Measurements from ENCODE around the gene WDR3. TPM values are rescaled to one million over a fixed set of nuclear protein-coding genes. Genes with fewer than 3 reads are reported as not detected.

Gene WDR3
- polyA plus RNA-seq, 1 donor from 2014 or later = 21.1 TPM

DNA sequence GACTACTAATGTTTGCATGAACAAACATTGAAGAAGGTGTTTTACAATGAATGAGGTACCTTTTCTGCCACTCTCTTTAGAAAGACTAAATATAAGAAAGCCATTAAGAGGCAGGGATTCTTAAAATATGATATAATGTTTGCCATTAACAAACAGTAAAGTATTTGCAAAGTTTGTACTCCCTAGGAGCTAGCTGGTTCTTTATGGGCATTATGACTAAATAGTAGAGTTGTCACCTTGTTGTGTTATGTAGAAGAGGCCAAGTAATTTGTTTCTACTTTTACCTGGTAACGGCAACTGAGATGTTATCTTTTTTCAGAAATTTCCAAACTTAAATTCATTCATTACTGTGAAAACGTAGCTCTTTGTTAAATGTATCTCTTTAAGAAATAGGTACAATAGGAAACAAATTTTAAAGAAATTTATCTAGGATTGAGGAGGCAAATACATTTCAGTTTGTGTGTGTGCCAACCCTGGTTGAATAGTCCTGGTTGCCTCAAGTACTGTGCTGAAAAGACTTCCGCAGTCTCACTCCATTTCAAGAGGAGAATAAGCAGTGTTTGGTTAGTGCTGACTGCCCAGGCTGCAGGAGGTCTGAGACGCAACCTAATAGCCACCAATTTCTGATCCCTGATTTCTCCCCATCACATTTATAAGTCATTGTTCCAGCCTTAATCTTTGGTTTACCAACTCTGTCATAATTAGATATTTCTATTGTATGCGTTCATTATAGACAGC is 52.1 kb downstream of the WDR3 start:
- H3K4me3 Mint-ChIP-seq = no peak overlapping the region
- peaks cover 5% of the 10 kb centered on the region for H3K27me3 Mint-ChIP-seq
- peaks cover 2% of the 10 kb centered on the region for H3K36me3 Mint-ChIP-seq
- peaks cover 0 to 6% (median 5%) of the 10 kb centered on the region in 3 donors for H3K4me1 Mint-ChIP-seq
- H3K9me3 Mint-ChIP-seq = no peaks in the 10 kb centered on the region
- H3K27ac Mint-ChIP-seq = no peak overlapping the region

DNA sequence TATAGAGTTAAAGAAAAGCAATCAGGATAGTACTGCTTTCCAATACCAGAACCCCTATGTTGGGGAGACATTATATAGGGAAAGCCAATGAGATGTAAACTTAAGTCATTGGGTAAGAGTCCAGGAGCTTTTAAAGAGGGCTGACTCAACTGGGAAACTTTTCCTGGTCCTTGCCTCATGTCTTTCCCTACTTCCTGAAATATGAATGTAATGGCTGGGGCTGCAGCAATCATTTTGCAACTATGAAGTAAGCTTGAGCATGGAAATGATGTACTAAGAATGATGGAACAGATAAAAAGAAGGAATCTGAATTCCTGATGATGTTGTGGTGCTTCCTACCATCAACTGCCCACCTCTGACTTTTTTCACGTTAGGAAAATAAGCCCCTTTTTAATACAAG is 55.7 kb downstream of the WDR3 start:
- H3K4me3 Mint-ChIP-seq = no peak overlapping the region
- peaks cover 0 to 6% (median 5%) of the 10 kb centered on the region in 3 donors for H3K4me1 Mint-ChIP-seq
- no peaks in the 10 kb centered on the region for H3K9me3 Mint-ChIP-seq
- H3K27me3 Mint-ChIP-seq = peaks cover 5% of the 10 kb centered on the region
- H3K27ac Mint-ChIP-seq = no peak overlapping the region
- peaks cover 2% of the 10 kb centered on the region for H3K36me3 Mint-ChIP-seq

GRCh38 chr1:117985973-117986372 is 56.4 kb downstream of the WDR3 start:
- H3K27ac Mint-ChIP-seq = peak overlapping the region in 1 of 3 donors; percentile 54
- H3K27me3 Mint-ChIP-seq = peaks cover 5% of the 10 kb centered on the region
- peak overlapping the region in 1 of 4 donors; percentile 34 for H3K4me3 Mint-ChIP-seq
- H3K9me3 Mint-ChIP-seq = no peaks in the 10 kb centered on the region
- H3K4me1 Mint-ChIP-seq = peaks cover 0 to 6% (median 5%) of the 10 kb centered on the region in 3 donors
- H3K36me3 Mint-ChIP-seq = peaks cover 2% of the 10 kb centered on the region

DNA sequence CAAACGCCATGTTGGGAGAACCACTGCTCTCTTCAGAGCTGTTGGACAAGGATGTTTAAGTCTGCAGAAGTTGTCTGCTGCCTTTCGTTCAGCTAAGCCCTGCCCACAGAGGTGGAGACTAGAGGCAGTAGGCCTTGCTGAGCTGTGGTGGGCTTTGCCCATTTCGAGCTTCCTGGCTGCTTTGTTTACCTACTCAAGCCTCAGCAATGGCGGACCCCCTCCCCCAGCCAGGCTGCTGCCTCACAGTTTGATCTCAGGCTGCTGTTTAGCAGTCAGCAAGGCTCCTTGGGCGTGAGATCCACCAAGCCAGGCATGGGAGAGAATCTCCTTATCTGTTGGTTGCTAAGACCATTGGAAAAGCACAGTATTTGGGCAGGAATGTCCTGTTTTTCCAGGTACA is 74.8 kb downstream of the WDR3 start:
- H3K4me1 Mint-ChIP-seq = peaks cover 0 to 1% (median 0%) of the 10 kb centered on the region in 3 donors
- no peak overlapping the region for H3K4me3 Mint-ChIP-seq
- no peak overlapping the region for H3K27ac Mint-ChIP-seq
- H3K9me3 Mint-ChIP-seq = peaks cover 3 to 16% (median 4%) of the 10 kb centered on the region in 3 donors
- H3K27me3 Mint-ChIP-seq = peaks cover 12% of the 10 kb centered on the region
- no peaks in the 10 kb centered on the region for H3K36me3 Mint-ChIP-seq

DNA sequence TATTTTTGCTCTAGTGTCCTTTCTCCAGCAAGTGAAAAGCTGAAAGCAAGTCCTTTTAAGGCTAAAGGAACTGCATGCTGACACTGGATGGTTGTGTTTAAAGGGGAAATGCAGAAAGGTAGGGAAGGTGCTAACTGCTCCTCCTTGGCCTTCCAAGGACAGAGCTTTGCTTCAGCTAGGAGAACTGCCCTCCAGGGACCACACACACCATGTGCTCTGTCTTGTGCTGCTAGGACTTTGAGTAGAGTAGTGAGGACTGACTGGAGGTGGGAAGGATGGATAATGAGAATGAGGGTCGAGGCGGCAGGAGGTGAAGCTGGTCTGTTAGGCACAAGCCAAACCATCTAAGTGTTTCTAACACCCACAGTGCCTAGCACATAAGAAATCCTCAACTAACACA is 77.9 kb downstream of the WDR3 start:
- H3K4me3 Mint-ChIP-seq = no peak overlapping the region
- no peak overlapping the region for H3K27ac Mint-ChIP-seq
- H3K9me3 Mint-ChIP-seq = peaks cover 0 to 8% (median 0%) of the 10 kb centered on the region in 3 donors
- H3K27me3 Mint-ChIP-seq = peaks cover 11% of the 10 kb centered on the region
- peaks cover 0 to 1% (median 0%) of the 10 kb centered on the region in 3 donors for H3K4me1 Mint-ChIP-seq
- no peaks in the 10 kb centered on the region for H3K36me3 Mint-ChIP-seq

- Mint-ChIP-seq H3K4me3 (no peak overlapping the region), H3K9me3 (peaks cover 0 to 5% (median 0%) of the 10 kb centered on the region in 3 donors), H3K27me3 (peaks cover 11% of the 10 kb centered on the region)
Observed at GRCh38 chr1:118008011-118008410, 78.5 kb downstream of the WDR3 start.

DNA sequence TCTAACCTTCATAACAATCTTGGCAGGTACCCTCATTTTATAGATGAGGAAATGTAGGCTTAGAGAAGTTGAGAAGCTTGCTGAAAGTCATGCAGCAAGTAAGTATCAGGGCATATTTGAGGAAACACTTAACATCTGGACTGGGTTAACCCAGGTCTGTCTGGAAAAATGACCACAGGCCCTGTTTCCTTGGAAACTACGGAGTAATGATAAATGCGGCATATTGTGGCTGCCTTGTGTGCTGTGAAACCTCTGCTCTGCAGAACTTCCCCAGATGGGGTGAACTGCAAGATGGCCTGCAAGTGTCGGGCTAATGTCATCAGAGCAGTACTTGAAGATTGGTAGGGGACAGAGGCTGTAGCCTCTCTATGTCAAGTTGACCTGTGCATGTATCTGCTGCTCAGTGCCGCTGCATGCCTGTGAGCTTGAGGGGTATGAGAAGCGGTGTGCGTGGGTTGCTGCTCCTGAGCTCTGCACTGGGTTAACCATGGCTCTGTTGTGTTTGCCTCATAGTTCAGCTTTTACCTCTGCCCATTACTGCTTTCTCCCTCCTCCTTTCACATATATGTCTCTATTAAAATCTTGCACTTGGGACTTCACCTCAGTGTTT is 83.1 kb downstream of the WDR3 start:
- no peak overlapping the region for H3K4me3 Mint-ChIP-seq
- no peaks in the 10 kb centered on the region for H3K4me1 Mint-ChIP-seq
- no peak overlapping the region for H3K27ac Mint-ChIP-seq
- H3K9me3 Mint-ChIP-seq = no peaks in the 10 kb centered on the region
- no peaks in the 10 kb centered on the region for H3K36me3 Mint-ChIP-seq
- H3K27me3 Mint-ChIP-seq = peaks cover 11% of the 10 kb centered on the region

More at GRCh38 chr1:118008011-118008410, 78.5 kb downstream of the WDR3 start:
- Mint-ChIP-seq H3K4me1 (peaks cover 0 to 1% (median 0%) of the 10 kb centered on the region in 3 donors), H3K36me3 (no peaks in the 10 kb centered on the region), H3K27ac (no peak overlapping the region)

DNA sequence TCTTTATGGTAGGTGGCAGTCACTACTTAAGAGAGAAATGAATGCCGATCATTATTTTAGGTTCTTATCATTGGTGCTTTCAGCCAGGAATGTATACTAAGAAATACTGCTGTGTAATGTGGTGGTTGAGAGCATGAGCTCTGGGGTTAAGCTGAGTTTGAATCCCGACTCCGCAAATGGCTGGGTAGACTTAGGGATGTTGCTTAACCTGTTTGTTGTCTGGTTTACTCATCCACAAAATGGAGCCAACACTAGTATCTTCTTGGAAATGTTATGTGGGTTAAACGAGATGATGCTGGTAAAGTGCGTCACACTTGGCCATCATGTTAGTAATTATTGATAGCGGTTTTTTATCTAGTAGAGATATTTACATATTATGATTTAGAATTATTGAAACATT is 83.8 kb downstream of the WDR3 start:
- Mint-ChIP-seq H3K27ac (no peak overlapping the region), H3K36me3 (no peaks in the 10 kb centered on the region), H3K4me1 (no peaks in the 10 kb centered on the region), H3K9me3 (no peaks in the 10 kb centered on the region), H3K27me3 (peaks cover 9% of the 10 kb centered on the region), H3K4me3 (no peak overlapping the region)

DNA sequence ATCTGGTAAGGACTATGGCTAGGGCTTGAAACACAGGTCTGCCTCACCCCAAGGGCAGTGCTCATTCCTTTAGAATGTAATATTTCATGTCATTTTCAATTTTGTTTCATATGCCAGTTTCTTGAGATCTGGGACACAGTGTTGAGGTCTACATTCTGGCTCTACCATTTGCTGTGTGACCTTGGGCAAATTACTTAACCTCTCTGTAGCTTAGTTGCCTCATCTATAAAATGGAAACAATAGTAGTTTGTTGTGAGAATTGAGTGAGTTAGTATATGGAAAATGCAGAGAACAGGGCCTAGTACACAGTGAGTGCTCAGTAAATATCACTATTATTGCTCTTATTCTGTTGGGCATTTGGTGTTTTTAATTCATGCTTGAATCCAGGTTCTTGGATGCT is 84.4 kb downstream of the WDR3 start:
- Mint-ChIP-seq H3K27ac (no peak overlapping the region), H3K36me3 (no peaks in the 10 kb centered on the region), H3K27me3 (peaks cover 9% of the 10 kb centered on the region), H3K9me3 (no peaks in the 10 kb centered on the region), H3K4me3 (no peak overlapping the region), H3K4me1 (no peaks in the 10 kb centered on the region)

Other genes starting within 250 kb of the WDR3 start
- 11.6 TPM for gene GDAP2, start 118 bp upstream of the WDR3 start, polyA plus RNA-seq